Esophagus muscularis mucosa (tissue), 4 donors: ENCODE results near the gene PTPRK. TPM values are rescaled to one million over a fixed set of nuclear protein-coding genes. Genes with fewer than 3 reads are reported as not detected.

ENCODE experiments used
- DNase-seq: peaks from one replicate; pipeline ENCODE4 v3.0.0-alpha.2; 2017; ENCODE audit errors: extremely low spot score
- H3K27ac ChIP-seq, 4 donors: fragments of 200-600 bp; sonication (generic); replicated peaks in 1 of 4; 1 replicate in 3 of 4; 2 replicates in 1 of 4; pipeline ENCODE4 v1.5.1; 2016 to 2019; ENCODE audit warnings: mild to moderate bottlenecking in 1 of 4
- H3K27me3 ChIP-seq, 4 donors: fragments of 200-600 bp; sonication (generic); one replicate each; pipeline versions ENCODE4 v1.5.1 to v1.6.0; 2016 to 2019
- H3K36me3 ChIP-seq, 4 donors: fragments of 200-600 bp; sonication (generic); one replicate each; pipeline ENCODE4 v1.5.1; 2016 to 2019
- H3K4me1 ChIP-seq, 4 donors: fragments of 200-600 bp; sonication (generic); one replicate each; pipeline ENCODE4 v1.5.1; 2016 to 2019
- H3K4me3 ChIP-seq, 4 donors: fragments of 200-600 bp; sonication (generic); 1 replicate in 2 of 4; 2 replicates in 2 of 4; pipeline ENCODE4 v1.5.1; 2016 to 2019; ENCODE audit warnings: mild to moderate bottlenecking in 4 of 4, moderate library complexity in 1 of 4
- H3K9me3 ChIP-seq, 4 donors: fragments of 200-600 bp; sonication (generic); 1 replicate in 3 of 4; 2 replicates in 1 of 4; pipeline ENCODE4 v1.5.1; 2016 to 2019
- CTCF ChIP-seq, 3 experiments: fragments of 200-600 bp in 2 of 3; fragments of 450-650 bp in 1 of 3; sonication (generic) in 2 of 3; IDR thresholded peaks; one replicate each; pipeline ENCODE4 v1.5.1; 2017 to 2019; ENCODE audit warnings: antibody characterized with exemption in 3 of 3, mild to moderate bottlenecking in 2 of 3, moderate library complexity in 1 of 3
- EP300 ChIP-seq: sonication (generic); formaldehyde crosslinking; IDR thresholded peaks from one replicate; pipeline ENCODE4 v1.6.1; 2017; ENCODE audit warnings: antibody characterized with exemption
- POLR2A ChIP-seq: fragments of 450-650 bp; IDR thresholded peaks from one replicate; pipeline ENCODE4 v1.6.1; 2017; ENCODE audit warnings: antibody characterized with exemption, moderate library complexity, mild to moderate bottlenecking, low read depth
- POLR2AphosphoS5 ChIP-seq, 2 donors: sonication (generic); formaldehyde crosslinking; IDR thresholded peaks; one replicate each; pipeline ENCODE4 v1.6.1; 2017; ENCODE audit warnings: antibody characterized with exemption in 2 of 2
- WGBS: methylation state at CpG from one replicate; pipeline ENCODE4 v1.1.5; 2018; 5-methylcytosine and 5-hydroxymethylcytosine counted together
- intact Hi-C: fragments of 100-400 bp; cut with DNase I; formaldehyde crosslinking; loops from one replicate; pipeline ENCODE4 v1.15.1; 2023
- total RNA-seq, 4 donors: library from RNA; depleted of rRNA; stranded (reverse); fragments of >200 nt; gene quantifications; one replicate each; pipeline versions ENCODE4 v1.1.0 to v1.2.1, GENCODE V29; 2016

PTPRK gene
- total RNA-seq, 4 donors from 2014 or later: 36.8 to 53.1 (median 43.8) TPM

GRCh38 chr6:128358244-128358776 is 162.1 kb downstream of the PTPRK start:
- H3K27me3 ChIP-seq: no peaks in the 10 kb centered on the region
- WGBS: 50% methylated on average over 3 of the region's 3 CpGs
- H3K27ac ChIP-seq: no peak overlapping the region
- H3K9me3 ChIP-seq: no peaks in the 10 kb centered on the region
- H3K4me1 ChIP-seq: peaks cover 18 to 33% (median 20%) of the 10 kb centered on the region in 4 donors
- no peak for DNase-seq
- H3K4me3 ChIP-seq: no peak overlapping the region
- no peak for TF ChIP-seq CTCF (IDR thresholded peaks at IDR 0.05)
- TF ChIP-seq POLR2AphosphoS5 (IDR thresholded peaks at IDR 0.05): no peak
- TF ChIP-seq EP300: no peak
- no peak for TF ChIP-seq POLR2A
- no peaks in the 10 kb centered on the region for H3K36me3 ChIP-seq
- intact Hi-C loops: no loop called here

- intact Hi-C loops: no loop called here
- no peak overlapping the region for H3K27ac ChIP-seq
These were observed 162.8 kb downstream of the PTPRK start for GRCh38 chr6:128357392-128358130.

GRCh38 chr6:128352366-128352765 is 168.0 kb downstream of the PTPRK start:
- 92% methylated on average over 1 of the region's 1 CpG for WGBS
- H3K27me3 ChIP-seq: no peaks in the 10 kb centered on the region
- H3K27ac ChIP-seq: no peak overlapping the region
- no peak for TF ChIP-seq POLR2AphosphoS5 (IDR thresholded peaks at IDR 0.05)
- peaks cover 2 to 33% (median 23%) of the 10 kb centered on the region in 4 donors for H3K4me1 ChIP-seq
- intact Hi-C loops: no loop called here
- DNase-seq: no peak
- H3K4me3 ChIP-seq: no peak overlapping the region
- no peaks in the 10 kb centered on the region for H3K9me3 ChIP-seq
- H3K36me3 ChIP-seq: no peaks in the 10 kb centered on the region

More at GRCh38 chr6:128357392-128358130, 162.8 kb downstream of the PTPRK start:
- DNase-seq: no peak
- no peak for TF ChIP-seq EP300
- TF ChIP-seq POLR2A: no peak
- TF ChIP-seq CTCF (IDR thresholded peaks at IDR 0.05): no peak
- Histone ChIP-seq H3K27me3 (no peaks in the 10 kb centered on the region), H3K9me3 (no peaks in the 10 kb centered on the region), H3K4me1 (peaks cover 15 to 27% (median 18%) of the 10 kb centered on the region in 4 donors), H3K4me3 (no peak overlapping the region), H3K36me3 (no peaks in the 10 kb centered on the region)
- 61% methylated on average over 3 of the region's 3 CpGs for WGBS

GRCh38 chr6:128351255-128351514 is 169.2 kb downstream of the PTPRK start:
- Histone ChIP-seq H3K4me3 (no peak overlapping the region), H3K36me3 (no peaks in the 10 kb centered on the region), H3K27me3 (no peaks in the 10 kb centered on the region), H3K4me1 (peaks cover 3 to 29% (median 27%) of the 10 kb centered on the region in 4 donors), H3K27ac (peak overlapping the region in 3 of 4 donors; percentile 17 to 34 (median 33)), H3K9me3 (no peaks in the 10 kb centered on the region)
- intact Hi-C loops: no loop called here
- TF ChIP-seq POLR2A (no peak), POLR2AphosphoS5 (IDR thresholded peaks at IDR 0.05) (no peak), EP300 (no peak), CTCF (IDR thresholded peaks at IDR 0.05) (no peak)
- DNase-seq: no peak
- WGBS: 66% methylated on average over 2 of the region's 2 CpGs

GRCh38 chr6:128350416-128351254 is 169.8 kb downstream of the PTPRK start:
- WGBS: 46% methylated on average over 6 of the region's 6 CpGs
- Histone ChIP-seq H3K4me3 (no peak overlapping the region), H3K27me3 (no peaks in the 10 kb centered on the region), H3K36me3 (no peaks in the 10 kb centered on the region), H3K27ac (peak overlapping the region in 3 of 4 donors; percentile 17 to 34 (median 33)), H3K4me1 (peaks cover 3 to 33% (median 29%) of the 10 kb centered on the region in 4 donors), H3K9me3 (no peaks in the 10 kb centered on the region)
- DNase-seq: no peak
- intact Hi-C loops: no loop called here
- TF ChIP-seq POLR2AphosphoS5 (IDR thresholded peaks at IDR 0.05) (no peak), EP300 (no peak)
